Measurements from ENCODE around the gene UQCRHL. TPM values are rescaled to one million over a fixed set of nuclear protein-coding genes. Genes with fewer than 3 reads are reported as not detected.

UQCRHL gene
- polyA plus RNA-seq, 2 of the 4 experiments (the other 2 are of a cell fraction) = 0.68 to 4.1 TPM

DNA sequence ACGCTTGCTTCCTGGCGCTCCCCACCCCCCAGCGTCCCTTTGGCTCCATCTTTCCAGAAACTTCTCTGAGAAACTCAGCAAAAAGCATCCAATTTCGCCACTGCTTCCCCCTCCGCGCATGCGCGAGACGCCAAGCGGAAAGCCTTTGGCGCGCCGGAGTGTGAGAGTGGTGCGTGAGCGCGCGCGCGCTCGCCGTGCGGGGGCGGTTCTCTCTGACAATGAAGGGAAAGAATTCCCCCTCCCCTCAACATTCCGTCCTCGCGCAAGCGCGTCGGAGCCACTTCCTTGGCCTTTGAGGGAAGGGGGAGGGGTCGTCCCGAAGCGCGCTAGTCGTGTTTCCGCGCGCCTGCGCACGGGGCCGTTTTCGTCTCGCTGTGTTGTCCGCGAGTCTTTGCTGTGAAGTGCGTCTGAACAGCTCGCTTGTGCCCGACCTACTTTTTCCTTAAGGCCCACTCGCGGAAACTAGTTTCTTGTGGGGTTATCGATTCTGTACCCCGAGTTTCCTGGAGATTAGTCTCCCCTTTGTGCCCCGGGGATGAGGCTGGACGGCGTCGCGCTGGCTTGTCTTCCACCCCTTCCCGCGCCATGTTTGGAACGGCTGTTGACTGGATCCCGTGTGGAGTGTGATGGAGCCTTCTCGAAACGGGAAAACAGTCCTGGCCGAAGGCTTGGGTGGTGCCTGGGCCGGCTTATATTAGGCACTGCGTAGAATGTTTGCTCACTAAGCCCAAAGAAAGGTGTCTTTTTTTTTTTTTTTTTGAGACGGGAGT lies 28.5 kb upstream of the UQCRHL start:
- no peaks in the 10 kb centered on the region for H3K9me3 ChIP-seq
- H3K4me1 ChIP-seq = peaks cover 20% of the 10 kb centered on the region
- DNase-seq (ENCODE audit: low read depth in 1 of 2, low spot score in 1 of 2) = peak; percentile 74 to 98
- POLR2A ChIA-PET = interaction anchor here (0.6 to 5.4 kb wide), 7 partner anchors 9 to 218 kb away, joined by 3 to 98 read pairs (median 7); partner anchors contain the start of gene SPEN
- WGBS (ENCODE audit: missing lambda C conversion rate) = 3% methylated on average over 52 of the region's 66 CpGs
- no peak for FAIRE-seq
- ATAC-seq = peak; percentile 67 to 75
- H3K4me3 ChIP-seq = peak overlapping the region; percentile 77
- H3K27ac ChIP-seq = peak overlapping the region; percentile 98 to 100
- CTCF ChIA-PET = interaction anchor here (0.9 to 1.6 kb wide), 2 partner anchors 20 to 44 kb away, joined by 3 to 4 read pairs; no protein-coding TSS in a partner anchor
- peak overlapping the region; percentile 89 for H3K4me2 ChIP-seq
- TF ChIP-seq NPAS2 (CRISPR knock-in tag; IDR thresholded peaks at IDR 0.05; ENCODE audit: borderline replicate concordance) = no peak
- peak; percentile 34 to 74 for TF ChIP-seq JUN (IDR thresholded peaks at IDR 0.05)
- TF ChIP-seq FOXS1 (CRISPR knock-in tag; IDR thresholded peaks at IDR 0.05) = no peak
- TF ChIP-seq FOSB (CRISPR knock-in tag; IDR thresholded peaks at IDR 0.05) = no peak
- TF ChIP-seq, protein P1, sequence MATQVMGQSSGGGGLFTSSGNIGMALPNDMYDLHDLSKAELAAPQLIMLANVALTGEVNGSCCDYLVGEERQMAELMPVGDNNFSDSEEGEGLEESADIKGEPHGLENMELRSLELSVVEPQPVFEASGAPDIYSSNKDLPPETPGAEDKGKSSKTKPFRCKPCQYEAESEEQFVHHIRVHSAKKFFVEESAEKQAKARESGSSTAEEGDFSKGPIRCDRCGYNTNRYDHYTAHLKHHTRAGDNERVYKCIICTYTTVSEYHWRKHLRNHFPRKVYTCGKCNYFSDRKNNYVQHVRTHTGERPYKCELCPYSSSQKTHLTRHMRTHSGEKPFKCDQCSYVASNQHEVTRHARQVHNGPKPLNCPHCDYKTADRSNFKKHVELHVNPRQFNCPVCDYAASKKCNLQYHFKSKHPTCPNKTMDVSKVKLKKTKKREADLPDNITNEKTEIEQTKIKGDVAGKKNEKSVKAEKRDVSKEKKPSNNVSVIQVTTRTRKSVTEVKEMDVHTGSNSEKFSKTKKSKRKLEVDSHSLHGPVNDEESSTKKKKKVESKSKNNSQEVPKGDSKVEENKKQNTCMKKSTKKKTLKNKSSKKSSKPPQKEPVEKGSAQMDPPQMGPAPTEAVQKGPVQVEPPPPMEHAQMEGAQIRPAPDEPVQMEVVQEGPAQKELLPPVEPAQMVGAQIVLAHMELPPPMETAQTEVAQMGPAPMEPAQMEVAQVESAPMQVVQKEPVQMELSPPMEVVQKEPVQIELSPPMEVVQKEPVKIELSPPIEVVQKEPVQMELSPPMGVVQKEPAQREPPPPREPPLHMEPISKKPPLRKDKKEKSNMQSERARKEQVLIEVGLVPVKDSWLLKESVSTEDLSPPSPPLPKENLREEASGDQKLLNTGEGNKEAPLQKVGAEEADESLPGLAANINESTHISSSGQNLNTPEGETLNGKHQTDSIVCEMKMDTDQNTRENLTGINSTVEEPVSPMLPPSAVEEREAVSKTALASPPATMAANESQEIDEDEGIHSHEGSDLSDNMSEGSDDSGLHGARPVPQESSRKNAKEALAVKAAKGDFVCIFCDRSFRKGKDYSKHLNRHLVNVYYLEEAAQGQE (IDR thresholded peaks at IDR 0.05) = peak; percentile 28; the same call in 1 of the 2 replicates
- TF ChIP-seq SREBF2 (IDR thresholded peaks at IDR 0.05) = no peak
- peak; percentile 52 for TF ChIP-seq TFCP2L1 (CRISPR knock-in tag; IDR thresholded peaks at IDR 0.05)
- no peak for TF ChIP-seq CBX2 (IDR thresholded peaks at IDR 0.05; ENCODE audit: borderline replicate concordance, low read depth)
- TF ChIP-seq ZFP36 (IDR thresholded peaks at IDR 0.05; ENCODE audit: borderline replicate concordance, partially characterized antibody) = no peak
- TF ChIP-seq PHF8 (IDR thresholded peaks at IDR 0.05; ENCODE audit: borderline replicate concordance, low read depth) = peak; percentile 56; the same call in 1 of the 2 replicates
- peak; percentile 69 for TF ChIP-seq POLR2A (IDR thresholded peaks at IDR 0.05; ENCODE audit: low read length)
- TF ChIP-seq BHLHE40 (IDR thresholded peaks at IDR 0.05; ENCODE audit: low read depth, low read length) = no peak
- TF ChIP-seq CHD4 (IDR thresholded peaks at IDR 0.05; ENCODE audit: borderline replicate concordance) = no peak
- no peak for TF ChIP-seq HOXA7 (CRISPR knock-in tag; IDR thresholded peaks at IDR 0.05)
- no peak for TF ChIP-seq ZNF302 (CRISPR knock-in tag; IDR thresholded peaks at IDR 0.05)
- no peak for TF ChIP-seq CHD2 (IDR thresholded peaks at IDR 0.05; ENCODE audit: low read length, partially characterized antibody)
- TF ChIP-seq, protein P2, sequence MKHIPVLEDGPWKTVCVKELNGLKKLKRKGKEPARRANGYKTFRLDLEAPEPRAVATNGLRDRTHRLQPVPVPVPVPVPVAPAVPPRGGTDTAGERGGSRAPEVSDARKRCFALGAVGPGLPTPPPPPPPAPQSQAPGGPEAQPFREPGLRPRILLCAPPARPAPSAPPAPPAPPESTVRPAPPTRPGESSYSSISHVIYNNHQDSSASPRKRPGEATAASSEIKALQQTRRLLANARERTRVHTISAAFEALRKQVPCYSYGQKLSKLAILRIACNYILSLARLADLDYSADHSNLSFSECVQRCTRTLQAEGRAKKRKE (CRISPR knock-in tag; IDR thresholded peaks at IDR 0.05; ENCODE audit: low read depth) = no peak
- TF ChIP-seq JUNB (IDR thresholded peaks at IDR 0.05) = no peak
- no peak for TF ChIP-seq NFE2L2 (conservative IDR thresholded peaks at IDR 0.05; ENCODE audit: low read length)
- TF ChIP-seq, protein P3, sequence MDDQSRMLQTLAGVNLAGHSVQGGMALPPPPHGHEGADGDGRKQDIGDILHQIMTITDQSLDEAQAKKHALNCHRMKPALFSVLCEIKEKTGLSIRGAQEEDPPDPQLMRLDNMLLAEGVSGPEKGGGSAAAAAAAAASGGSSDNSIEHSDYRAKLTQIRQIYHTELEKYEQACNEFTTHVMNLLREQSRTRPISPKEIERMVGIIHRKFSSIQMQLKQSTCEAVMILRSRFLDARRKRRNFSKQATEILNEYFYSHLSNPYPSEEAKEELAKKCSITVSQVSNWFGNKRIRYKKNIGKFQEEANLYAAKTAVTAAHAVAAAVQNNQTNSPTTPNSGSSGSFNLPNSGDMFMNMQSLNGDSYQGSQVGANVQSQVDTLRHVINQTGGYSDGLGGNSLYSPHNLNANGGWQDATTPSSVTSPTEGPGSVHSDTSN (IDR thresholded peaks at IDR 0.05) = no peak
- TF ChIP-seq EP300 (IDR thresholded peaks at IDR 0.05) = no peak
- TF ChIP-seq GATA3 (IDR thresholded peaks at IDR 0.05; ENCODE audit: borderline replicate concordance) = no peak
- TF ChIP-seq, protein P4, sequence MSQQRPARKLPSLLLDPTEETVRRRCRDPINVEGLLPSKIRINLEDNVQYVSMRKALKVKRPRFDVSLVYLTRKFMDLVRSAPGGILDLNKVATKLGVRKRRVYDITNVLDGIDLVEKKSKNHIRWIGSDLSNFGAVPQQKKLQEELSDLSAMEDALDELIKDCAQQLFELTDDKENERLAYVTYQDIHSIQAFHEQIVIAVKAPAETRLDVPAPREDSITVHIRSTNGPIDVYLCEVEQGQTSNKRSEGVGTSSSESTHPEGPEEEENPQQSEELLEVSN (IDR thresholded peaks at IDR 0.05; ENCODE audit: borderline replicate concordance, low read depth) = peak; percentile 91
- no peak for TF ChIP-seq RFX5 (IDR thresholded peaks at IDR 0.05)
- no peak for TF ChIP-seq FOSL2 (IDR thresholded peaks at IDR 0.05)
- no peak for TF ChIP-seq FOSL2 (CRISPR knock-in tag; IDR thresholded peaks at IDR 0.05)
- TF ChIP-seq POLR2AphosphoS2 (conservative IDR thresholded peaks at IDR 0.05; ENCODE audit: low read length) = no peak
- no peak for TF ChIP-seq ZSCAN20 (CRISPR knock-in tag; IDR thresholded peaks at IDR 0.05)
- TF ChIP-seq, protein P5, sequence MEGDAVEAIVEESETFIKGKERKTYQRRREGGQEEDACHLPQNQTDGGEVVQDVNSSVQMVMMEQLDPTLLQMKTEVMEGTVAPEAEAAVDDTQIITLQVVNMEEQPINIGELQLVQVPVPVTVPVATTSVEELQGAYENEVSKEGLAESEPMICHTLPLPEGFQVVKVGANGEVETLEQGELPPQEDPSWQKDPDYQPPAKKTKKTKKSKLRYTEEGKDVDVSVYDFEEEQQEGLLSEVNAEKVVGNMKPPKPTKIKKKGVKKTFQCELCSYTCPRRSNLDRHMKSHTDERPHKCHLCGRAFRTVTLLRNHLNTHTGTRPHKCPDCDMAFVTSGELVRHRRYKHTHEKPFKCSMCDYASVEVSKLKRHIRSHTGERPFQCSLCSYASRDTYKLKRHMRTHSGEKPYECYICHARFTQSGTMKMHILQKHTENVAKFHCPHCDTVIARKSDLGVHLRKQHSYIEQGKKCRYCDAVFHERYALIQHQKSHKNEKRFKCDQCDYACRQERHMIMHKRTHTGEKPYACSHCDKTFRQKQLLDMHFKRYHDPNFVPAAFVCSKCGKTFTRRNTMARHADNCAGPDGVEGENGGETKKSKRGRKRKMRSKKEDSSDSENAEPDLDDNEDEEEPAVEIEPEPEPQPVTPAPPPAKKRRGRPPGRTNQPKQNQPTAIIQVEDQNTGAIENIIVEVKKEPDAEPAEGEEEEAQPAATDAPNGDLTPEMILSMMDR (IDR thresholded peaks at IDR 0.05) = no peak
- 0 out of 2 replicates have a peak, but pooled peaks have one; percentile 16 for TF ChIP-seq EHF (CRISPR knock-in tag; IDR thresholded peaks at IDR 0.05)
- TF ChIP-seq, protein P6, sequence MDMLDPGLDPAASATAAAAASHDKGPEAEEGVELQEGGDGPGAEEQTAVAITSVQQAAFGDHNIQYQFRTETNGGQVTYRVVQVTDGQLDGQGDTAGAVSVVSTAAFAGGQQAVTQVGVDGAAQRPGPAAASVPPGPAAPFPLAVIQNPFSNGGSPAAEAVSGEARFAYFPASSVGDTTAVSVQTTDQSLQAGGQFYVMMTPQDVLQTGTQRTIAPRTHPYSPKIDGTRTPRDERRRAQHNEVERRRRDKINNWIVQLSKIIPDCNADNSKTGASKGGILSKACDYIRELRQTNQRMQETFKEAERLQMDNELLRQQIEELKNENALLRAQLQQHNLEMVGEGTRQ (IDR thresholded peaks at IDR 0.05) = no peak
- TF ChIP-seq, protein P7, sequence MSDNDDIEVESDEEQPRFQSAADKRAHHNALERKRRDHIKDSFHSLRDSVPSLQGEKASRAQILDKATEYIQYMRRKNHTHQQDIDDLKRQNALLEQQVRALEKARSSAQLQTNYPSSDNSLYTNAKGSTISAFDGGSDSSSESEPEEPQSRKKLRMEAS (IDR thresholded peaks at IDR 0.05) = peak; percentile 68; the same call in 1 of the 2 replicates
- TF ChIP-seq ZC3H11A (IDR thresholded peaks at IDR 0.05) = no peak

All from A549 (cell line).